GM12878 (cell line): ENCODE data around the gene KLRB1. TPM values are rescaled to one million over a fixed set of nuclear protein-coding genes. Genes with fewer than 3 reads are reported as not detected.

ENCODE experiments used
- CREM ChIP-seq: IDR thresholded peaks from 2 replicates; pipeline ENCODE4 v1.6.1; 2014; ENCODE audit warnings: antibody characterized with exemption, low read depth
- E4F1 ChIP-seq: fragments of 450-650 bp; IDR thresholded peaks from 2 replicates; pipeline ENCODE4 v1.6.1; 2018; ENCODE audit warnings: borderline replicate concordance, mild to moderate bottlenecking; ENCODE audit not compliant: partially characterized antibody
- HSF1 ChIP-seq: fragments of 150-350 bp; IDR thresholded peaks from 2 replicates; pipeline ENCODE4 v1.6.1; 2014; ENCODE audit warnings: mild to moderate bottlenecking, low read depth, low read length
- MYC ChIP-seq: IDR thresholded peaks from 2 replicates; pipeline ENCODE4 v1.6.1; 2011; ENCODE audit warnings: mild to moderate bottlenecking, low read length, moderate library complexity, inconsistent platforms; ENCODE audit not compliant: insufficient read depth, insufficient replicate concordance, insufficient read length, severe bottlenecking
- POLR2A ChIP-seq: IDR thresholded peaks from 2 replicates; pipeline ENCODE4 v1.6.1; 2011; ENCODE audit warnings: low read depth, mild to moderate bottlenecking, low read length
- SREBF1 ChIP-seq: IDR thresholded peaks from 2 replicates; pipeline ENCODE4 v1.6.1; 2012; ENCODE audit warnings: mild to moderate bottlenecking, low read length
- TCF7 ChIP-seq: IDR thresholded peaks from 2 replicates; pipeline ENCODE4 v1.6.1; 2014; ENCODE audit warnings: antibody characterized with exemption, borderline replicate concordance
- polyA plus RNA-seq, 11 experiments: library from polyadenylated mRNA; depleted of rRNA in 4 of 11; unstranded in 6 of 11; stranded (reverse) in 5 of 11; fragments of >200 nt; fragmentation: Nextera tagmentation in 4 of 11; fragmentation: Illumina TruSeq in 1 of 11; extraction: Ambion mirVana in 4 of 11; extraction: Trizol in 1 of 11; gene quantifications; 1 replicate in 1 of 11; 2 replicates in 10 of 11; pipeline versions ENCODE4 v1.2.1 to v1.2.3, GENCODE V29; 2011 to 2016; ENCODE audit warnings: inconsistent platforms in 2 of 11, missing spikeins in 2 of 11, low read depth in 1 of 11
- total RNA-seq, 4 experiments: library from RNA; depleted of rRNA in 3 of 4; stranded (reverse); fragments of >200 nt in 3 of 4; fragmentation: Illumina TruSeq in 1 of 4; extraction: Trizol in 1 of 4; gene quantifications; 2 replicates each; pipeline versions ENCODE4 v1.2.1 to v1.2.3, GENCODE V29; 2013 to 2021
- TF ChIP-seq, protein P1 (sequence below): IDR thresholded peaks from 2 replicates; pipeline ENCODE4 v1.6.1; 2011; ENCODE audit warnings: low read depth, low read length, improper control_type of control experiment, borderline replicate concordance
- TF ChIP-seq, protein P2 (sequence below): fragments of 450-650 bp; IDR thresholded peaks from 2 replicates; pipeline ENCODE4 v1.6.1; 2017; ENCODE audit warnings: mild to moderate bottlenecking, moderate library complexity
- TF ChIP-seq, protein P3 (sequence below): IDR thresholded peaks from 2 replicates; pipeline ENCODE4 v1.6.1; 2012; ENCODE audit warnings: low read depth, low read length, improper control_type of control experiment
- TF ChIP-seq, protein P4 (sequence below): fragments of 450-650 bp; formaldehyde crosslinking; IDR thresholded peaks from 2 replicates; pipeline ENCODE4 v1.5.0; 2022; ENCODE audit warnings: mild to moderate bottlenecking, missing genetic modification characterization

The KLRB1 gene
- total and polyA plus RNA-seq, 10 of the 15 experiments (the other 5 are each of a cell fraction or from before 2014, with no cell fraction given), result not detected

DNA sequence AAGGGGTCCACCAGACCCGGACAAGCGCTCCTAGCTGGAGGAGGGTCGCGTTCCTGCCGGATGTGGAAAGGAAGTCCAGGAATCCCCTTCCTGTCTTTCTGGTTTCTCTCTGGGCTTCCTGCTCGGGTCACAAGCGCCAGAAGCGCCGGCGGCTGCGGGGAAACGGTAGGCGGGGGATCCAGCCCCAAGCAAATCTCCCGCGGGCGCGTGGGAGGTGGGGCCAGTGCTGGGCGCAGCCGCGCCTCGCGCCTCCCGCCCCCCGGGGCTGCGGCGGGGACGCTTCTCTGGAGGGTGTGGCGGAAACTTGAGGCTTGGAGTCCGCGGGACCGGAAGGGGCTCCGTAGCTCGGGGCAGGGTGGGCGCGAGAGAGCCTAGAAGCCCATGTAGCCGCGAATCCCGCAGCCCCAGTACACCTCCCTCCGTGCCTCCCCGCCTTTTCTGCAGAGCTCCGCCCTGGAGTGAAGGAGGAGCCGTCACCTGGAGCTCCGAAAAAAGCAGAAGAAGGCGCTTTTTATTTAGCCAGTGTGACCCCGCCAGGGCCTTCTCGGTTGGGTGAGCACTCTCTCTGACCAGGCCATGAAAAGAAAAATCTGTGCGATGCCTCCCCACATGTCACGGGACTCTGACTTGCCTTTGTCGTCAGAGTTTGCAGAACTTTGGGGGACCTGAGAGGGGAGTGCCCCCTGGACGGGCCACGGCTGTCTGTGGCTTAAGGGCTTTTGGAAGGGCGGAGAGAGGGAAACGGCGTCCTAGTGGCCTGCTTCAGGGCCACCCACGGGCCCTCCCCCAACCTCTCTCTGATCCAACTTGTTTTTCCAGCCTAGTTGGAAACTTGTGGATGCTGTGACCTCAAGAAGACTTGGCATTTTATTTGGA is 40.3 kb upstream of the KLRB1 start (continued):
- TF ChIP-seq, protein P1, sequence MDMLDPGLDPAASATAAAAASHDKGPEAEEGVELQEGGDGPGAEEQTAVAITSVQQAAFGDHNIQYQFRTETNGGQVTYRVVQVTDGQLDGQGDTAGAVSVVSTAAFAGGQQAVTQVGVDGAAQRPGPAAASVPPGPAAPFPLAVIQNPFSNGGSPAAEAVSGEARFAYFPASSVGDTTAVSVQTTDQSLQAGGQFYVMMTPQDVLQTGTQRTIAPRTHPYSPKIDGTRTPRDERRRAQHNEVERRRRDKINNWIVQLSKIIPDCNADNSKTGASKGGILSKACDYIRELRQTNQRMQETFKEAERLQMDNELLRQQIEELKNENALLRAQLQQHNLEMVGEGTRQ, result no peak
- TF ChIP-seq, protein P2, sequence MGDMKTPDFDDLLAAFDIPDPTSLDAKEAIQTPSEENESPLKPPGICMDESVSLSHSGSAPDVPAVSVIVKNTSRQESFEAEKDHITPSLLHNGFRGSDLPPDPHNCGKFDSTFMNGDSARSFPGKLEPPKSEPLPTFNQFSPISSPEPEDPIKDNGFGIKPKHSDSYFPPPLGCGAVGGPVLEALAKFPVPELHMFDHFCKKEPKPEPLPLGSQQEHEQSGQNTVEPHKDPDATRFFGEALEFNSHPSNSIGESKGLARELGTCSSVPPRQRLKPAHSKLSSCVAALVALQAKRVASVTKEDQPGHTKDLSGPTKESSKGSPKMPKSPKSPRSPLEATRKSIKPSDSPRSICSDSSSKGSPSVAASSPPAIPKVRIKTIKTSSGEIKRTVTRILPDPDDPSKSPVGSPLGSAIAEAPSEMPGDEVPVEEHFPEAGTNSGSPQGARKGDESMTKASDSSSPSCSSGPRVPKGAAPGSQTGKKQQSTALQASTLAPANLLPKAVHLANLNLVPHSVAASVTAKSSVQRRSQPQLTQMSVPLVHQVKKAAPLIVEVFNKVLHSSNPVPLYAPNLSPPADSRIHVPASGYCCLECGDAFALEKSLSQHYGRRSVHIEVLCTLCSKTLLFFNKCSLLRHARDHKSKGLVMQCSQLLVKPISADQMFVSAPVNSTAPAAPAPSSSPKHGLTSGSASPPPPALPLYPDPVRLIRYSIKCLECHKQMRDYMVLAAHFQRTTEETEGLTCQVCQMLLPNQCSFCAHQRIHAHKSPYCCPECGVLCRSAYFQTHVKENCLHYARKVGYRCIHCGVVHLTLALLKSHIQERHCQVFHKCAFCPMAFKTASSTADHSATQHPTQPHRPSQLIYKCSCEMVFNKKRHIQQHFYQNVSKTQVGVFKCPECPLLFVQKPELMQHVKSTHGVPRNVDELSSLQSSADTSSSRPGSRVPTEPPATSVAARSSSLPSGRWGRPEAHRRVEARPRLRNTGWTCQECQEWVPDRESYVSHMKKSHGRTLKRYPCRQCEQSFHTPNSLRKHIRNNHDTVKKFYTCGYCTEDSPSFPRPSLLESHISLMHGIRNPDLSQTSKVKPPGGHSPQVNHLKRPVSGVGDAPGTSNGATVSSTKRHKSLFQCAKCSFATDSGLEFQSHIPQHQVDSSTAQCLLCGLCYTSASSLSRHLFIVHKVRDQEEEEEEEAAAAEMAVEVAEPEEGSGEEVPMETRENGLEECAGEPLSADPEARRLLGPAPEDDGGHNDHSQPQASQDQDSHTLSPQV, result 0 out of 2 replicates have a peak, but pooled peaks have one; percentile 63
- TF ChIP-seq E4F1 (no peak), SREBF1 (no peak), POLR2A (peak; percentile 79; the same call in 1 of the 2 replicates), MYC (no peak), CREM (peak; percentile 73; the same call in 1 of the 2 replicates), TCF7 (no peak), HSF1 (no peak)
- TF ChIP-seq, protein P3, sequence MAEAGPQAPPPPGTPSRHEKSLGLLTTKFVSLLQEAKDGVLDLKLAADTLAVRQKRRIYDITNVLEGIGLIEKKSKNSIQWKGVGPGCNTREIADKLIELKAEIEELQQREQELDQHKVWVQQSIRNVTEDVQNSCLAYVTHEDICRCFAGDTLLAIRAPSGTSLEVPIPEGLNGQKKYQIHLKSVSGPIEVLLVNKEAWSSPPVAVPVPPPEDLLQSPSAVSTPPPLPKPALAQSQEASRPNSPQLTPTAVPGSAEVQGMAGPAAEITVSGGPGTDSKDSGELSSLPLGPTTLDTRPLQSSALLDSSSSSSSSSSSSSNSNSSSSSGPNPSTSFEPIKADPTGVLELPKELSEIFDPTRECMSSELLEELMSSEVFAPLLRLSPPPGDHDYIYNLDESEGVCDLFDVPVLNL, result peak; percentile 85
- TF ChIP-seq, protein P4, sequence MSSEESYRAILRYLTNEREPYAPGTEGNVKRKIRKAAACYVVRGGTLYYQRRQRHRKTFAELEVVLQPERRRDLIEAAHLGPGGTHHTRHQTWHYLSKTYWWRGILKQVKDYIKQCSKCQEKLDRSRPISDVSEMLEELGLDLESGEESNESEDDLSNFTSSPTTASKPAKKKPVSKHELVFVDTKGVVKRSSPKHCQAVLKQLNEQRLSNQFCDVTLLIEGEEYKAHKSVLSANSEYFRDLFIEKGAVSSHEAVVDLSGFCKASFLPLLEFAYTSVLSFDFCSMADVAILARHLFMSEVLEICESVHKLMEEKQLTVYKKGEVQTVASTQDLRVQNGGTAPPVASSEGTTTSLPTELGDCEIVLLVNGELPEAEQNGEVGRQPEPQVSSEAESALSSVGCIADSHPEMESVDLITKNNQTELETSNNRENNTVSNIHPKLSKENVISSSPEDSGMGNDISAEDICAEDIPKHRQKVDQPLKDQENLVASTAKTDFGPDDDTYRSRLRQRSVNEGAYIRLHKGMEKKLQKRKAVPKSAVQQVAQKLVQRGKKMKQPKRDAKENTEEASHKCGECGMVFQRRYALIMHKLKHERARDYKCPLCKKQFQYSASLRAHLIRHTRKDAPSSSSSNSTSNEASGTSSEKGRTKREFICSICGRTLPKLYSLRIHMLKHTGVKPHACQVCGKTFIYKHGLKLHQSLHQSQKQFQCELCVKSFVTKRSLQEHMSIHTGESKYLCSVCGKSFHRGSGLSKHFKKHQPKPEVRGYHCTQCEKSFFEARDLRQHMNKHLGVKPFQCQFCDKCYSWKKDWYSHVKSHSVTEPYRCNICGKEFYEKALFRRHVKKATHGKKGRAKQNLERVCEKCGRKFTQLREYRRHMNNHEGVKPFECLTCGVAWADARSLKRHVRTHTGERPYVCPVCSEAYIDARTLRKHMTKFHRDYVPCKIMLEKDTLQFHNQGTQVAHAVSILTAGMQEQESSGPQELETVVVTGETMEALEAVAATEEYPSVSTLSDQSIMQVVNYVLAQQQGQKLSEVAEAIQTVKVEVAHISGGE (CRISPR knock-in tag), result no peak
